Measurements from ENCODE around the gene PIP4K2C. TPM values are rescaled to one million over a fixed set of nuclear protein-coding genes. Genes with fewer than 3 reads are reported as not detected.

PIP4K2C gene
- total RNA-seq, 1 donor from 2014 or later: 46.3 TPM

DNA sequence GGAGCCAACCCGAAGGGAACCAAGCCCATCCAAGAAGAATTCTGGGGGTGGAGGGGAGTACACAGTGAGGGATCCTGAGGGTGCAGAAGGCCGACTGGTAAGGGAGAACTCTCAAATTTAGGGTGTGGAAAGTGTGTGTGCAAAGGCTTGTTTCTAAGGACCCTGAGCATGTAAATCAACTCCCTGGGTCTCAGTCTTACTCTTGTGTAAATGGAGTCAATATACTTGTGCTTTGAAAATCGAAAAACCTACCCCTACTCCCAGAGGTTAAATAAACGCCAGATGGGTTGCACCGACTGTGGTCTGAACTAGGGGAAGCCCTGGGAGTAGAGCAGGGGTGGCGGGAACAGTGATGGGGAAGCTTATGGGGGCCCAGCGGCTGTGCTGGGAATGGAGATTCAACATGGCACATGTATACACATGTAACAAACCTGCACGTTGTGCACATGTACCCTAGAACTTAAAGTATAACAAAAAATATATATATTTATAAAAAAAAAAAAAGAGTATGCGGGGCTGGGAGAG lies 36.0 kb downstream of the PIP4K2C start:
- no peak overlapping the region for H3K4me3 ChIP-seq (ENCODE audit: low read depth, low read length)
- DNase-seq (ENCODE audit: low read depth) (no peak), FAIRE-seq (no peak)
- peaks cover 53% of the 10 kb centered on the region for H3K27me3 ChIP-seq (ENCODE audit: control insufficient read depth, insufficient read depth, low read length)
- H3K36me3 ChIP-seq (ENCODE audit: control insufficient read depth, insufficient read depth, low read length): no peaks in the 10 kb centered on the region
- TF ChIP-seq, protein P1, sequence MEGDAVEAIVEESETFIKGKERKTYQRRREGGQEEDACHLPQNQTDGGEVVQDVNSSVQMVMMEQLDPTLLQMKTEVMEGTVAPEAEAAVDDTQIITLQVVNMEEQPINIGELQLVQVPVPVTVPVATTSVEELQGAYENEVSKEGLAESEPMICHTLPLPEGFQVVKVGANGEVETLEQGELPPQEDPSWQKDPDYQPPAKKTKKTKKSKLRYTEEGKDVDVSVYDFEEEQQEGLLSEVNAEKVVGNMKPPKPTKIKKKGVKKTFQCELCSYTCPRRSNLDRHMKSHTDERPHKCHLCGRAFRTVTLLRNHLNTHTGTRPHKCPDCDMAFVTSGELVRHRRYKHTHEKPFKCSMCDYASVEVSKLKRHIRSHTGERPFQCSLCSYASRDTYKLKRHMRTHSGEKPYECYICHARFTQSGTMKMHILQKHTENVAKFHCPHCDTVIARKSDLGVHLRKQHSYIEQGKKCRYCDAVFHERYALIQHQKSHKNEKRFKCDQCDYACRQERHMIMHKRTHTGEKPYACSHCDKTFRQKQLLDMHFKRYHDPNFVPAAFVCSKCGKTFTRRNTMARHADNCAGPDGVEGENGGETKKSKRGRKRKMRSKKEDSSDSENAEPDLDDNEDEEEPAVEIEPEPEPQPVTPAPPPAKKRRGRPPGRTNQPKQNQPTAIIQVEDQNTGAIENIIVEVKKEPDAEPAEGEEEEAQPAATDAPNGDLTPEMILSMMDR (IDR thresholded peaks at IDR 0.05; ENCODE audit: insufficient read depth, low read length, severe bottlenecking): no peak

DNA sequence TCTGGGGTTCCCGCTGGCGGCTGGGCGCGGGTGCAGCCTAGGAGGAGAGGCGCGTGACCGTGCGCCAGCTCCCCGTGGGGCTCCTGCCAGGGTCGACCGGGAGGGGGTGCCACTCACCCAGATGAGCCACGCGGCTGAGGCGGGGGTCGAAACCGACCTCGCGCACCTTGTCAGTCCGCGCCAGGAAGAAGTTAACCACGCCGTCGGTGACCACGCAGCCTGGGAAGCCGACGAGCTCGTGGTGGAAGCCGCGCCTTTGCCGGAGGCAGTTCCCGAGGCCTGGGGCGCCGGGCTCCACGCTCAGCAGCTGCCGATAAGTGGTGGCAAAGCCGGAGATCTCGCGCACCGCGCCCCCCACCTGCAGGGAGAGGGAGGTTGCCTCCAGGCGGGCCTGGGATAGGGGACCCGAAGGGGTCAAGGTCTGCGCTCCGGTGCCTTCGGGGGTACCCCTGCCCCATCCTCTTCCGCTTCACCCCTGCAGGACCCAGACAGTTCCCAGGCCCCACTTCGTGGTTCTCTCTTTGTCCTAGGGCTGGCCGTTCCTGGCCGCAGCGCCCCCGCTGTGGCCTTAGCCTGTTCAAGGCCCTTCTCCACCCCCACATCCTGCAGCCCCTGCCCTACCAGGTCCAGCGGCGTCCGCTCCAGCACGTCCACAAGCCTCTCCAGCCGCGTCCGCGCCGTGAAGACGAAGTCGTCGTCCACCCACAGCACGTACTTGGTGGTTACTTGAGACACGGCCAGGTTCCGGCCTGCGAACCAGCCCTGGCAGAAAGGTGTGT lies 36.7 kb downstream of the PIP4K2C start:
- Histone ChIP-seq H3K27me3 (ENCODE audit: control insufficient read depth, insufficient read depth, low read length) (peaks cover 50% of the 10 kb centered on the region), H3K36me3 (ENCODE audit: control insufficient read depth, insufficient read depth, low read length) (no peaks in the 10 kb centered on the region), H3K4me3 (ENCODE audit: low read depth, low read length) (no peak overlapping the region)
- no peak for DNase-seq (ENCODE audit: low read depth)
- no peak for FAIRE-seq
- TF ChIP-seq, protein P1 (IDR thresholded peaks at IDR 0.05; ENCODE audit: insufficient read depth, low read length, severe bottlenecking): peak; percentile 5

DNA sequence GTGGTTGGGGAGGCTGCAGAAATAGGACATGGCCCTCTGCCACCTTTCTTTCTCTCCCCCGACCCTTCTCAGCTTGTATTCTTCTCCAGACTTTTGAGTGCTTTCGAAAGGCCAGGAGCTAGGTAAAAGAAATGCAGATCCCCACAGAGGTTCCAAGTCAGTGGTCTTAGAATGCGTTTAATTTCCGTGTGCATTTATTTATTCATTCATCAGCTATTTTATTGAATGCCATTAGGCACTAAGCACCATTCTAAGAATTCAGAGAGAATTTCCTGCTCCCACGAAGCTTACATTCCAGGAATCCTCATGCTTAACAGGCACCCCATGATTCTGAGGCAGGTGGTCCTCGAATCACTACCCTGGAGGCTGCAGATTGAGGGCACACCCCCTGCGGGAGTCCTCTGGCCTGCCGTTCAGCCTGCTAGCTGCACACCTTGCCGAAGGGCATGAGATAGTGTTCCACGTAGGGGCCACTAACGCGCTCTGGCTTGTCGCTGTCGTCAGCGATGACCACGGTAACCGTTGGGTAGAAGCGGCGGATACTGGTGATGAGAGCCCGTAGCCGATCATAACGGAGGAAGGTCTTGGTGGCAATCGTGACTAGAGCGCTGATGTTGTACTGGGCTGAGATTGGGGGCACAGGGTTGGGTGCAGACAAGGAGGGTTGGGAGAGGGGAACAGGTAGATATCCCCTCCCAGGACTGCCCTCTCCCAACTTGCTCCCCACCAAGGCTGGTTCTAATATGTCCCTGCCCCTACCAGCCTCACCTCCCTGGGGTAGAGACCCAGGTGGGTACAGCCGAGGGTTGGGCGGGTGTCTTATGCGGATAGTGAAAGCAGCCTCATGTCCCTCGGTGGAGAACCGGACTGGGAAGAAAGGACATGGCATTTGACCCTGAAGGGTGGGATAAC lies 37.5 kb downstream of the PIP4K2C start:
- FAIRE-seq (peak; percentile 28), DNase-seq (ENCODE audit: low read depth) (no peak)
- TF ChIP-seq, protein P1 (IDR thresholded peaks at IDR 0.05; ENCODE audit: insufficient read depth, low read length, severe bottlenecking): no peak
- Histone ChIP-seq H3K27me3 (ENCODE audit: control insufficient read depth, insufficient read depth, low read length) (peaks cover 47% of the 10 kb centered on the region), H3K4me3 (ENCODE audit: low read depth, low read length) (no peak overlapping the region), H3K36me3 (ENCODE audit: control insufficient read depth, insufficient read depth, low read length) (no peaks in the 10 kb centered on the region)

DNA sequence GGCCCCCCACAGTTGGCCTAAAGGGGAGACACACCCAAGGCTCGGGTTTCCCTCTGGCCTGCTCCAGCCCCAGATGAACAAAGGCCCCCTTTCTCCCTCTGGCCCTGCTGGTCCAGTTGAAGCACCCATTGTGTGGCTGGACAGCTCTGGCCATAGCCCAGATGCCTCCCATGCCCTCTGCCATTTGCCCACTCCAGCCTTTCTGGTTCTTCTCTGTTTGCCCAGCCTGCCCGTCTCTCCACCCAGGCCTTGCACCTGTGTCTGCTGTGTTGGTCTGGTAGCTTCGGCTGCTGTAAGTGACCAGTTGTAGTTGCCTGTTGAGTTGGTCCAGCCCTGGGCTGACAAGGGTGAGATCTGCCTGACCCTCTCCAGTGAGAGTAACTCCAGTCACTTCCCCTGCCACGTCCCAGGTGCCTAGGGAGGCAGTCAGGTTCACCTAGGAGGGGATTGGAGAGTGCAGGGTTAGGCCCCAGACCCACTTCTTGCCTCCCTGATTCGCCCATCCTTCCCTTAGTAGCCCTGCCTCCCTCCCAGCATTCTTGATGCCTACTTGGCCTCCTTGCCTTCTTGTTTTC lies 39.0 kb downstream of the PIP4K2C start:
- no peak for FAIRE-seq
- peaks cover 41% of the 10 kb centered on the region for H3K27me3 ChIP-seq (ENCODE audit: control insufficient read depth, insufficient read depth, low read length)
- no peak for DNase-seq (ENCODE audit: low read depth)

DNA sequence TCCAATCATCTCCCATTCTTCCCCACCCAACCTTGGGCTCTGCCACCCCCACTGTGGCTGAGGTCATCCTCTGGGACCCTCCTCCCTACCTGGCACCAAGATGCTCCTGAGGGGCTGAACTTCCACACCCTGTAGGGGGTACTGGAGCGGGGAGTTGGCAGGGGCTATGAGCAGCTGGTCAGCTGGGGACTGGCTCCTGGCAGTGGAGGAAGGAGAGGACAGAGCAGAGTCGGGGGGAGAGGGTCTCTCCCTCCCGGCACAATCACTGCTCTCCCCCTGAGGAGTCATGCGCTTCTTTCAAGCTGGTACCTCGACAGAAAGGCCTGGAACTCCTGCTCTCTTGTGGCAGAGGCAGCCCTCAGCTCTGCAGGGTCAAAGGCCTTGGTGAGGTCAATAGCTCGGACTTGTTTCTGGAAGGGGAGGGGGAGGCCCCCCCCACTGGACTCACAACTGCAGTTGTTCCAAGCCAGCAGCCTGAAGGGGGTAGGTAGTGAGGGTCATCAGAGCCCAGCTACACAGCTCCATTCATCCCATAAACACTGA lies 40.0 kb downstream of the PIP4K2C start:
- TF ChIP-seq, protein P1 (IDR thresholded peaks at IDR 0.05; ENCODE audit: insufficient read depth, low read length, severe bottlenecking): no peak
- Histone ChIP-seq H3K4me3 (ENCODE audit: low read depth, low read length) (no peak overlapping the region), H3K36me3 (ENCODE audit: control insufficient read depth, insufficient read depth, low read length) (no peaks in the 10 kb centered on the region), H3K27me3 (ENCODE audit: control insufficient read depth, insufficient read depth, low read length) (peaks cover 34% of the 10 kb centered on the region)
- FAIRE-seq: no peak
- no peak for DNase-seq (ENCODE audit: low read depth)

More for the DNA sequence above, 39.0 kb downstream of the PIP4K2C start:
- TF ChIP-seq, protein P1 (IDR thresholded peaks at IDR 0.05; ENCODE audit: insufficient read depth, low read length, severe bottlenecking): no peak
- Histone ChIP-seq H3K36me3 (ENCODE audit: control insufficient read depth, insufficient read depth, low read length) (no peaks in the 10 kb centered on the region), H3K4me3 (ENCODE audit: low read depth, low read length) (no peak overlapping the region)

Measured in bronchial epithelial cell (primary cell).